GM12875 (cell line): ENCODE data around the gene SLC39A13.

Experiments
- H3K4me3 ChIP-seq: one replicate; pipeline ENCODE4 v1.5.1; 2011; ENCODE audit warnings: low read depth, low read length, control low read depth
- CTCF ChIP-seq: IDR thresholded peaks from 2 replicates; pipeline ENCODE4 v1.5.1; 2011; ENCODE audit warnings: low read depth, mild to moderate bottlenecking, control low read depth, inconsistent platforms, low read length, moderate library complexity, borderline replicate concordance; ENCODE audit not compliant: insufficient read depth

SLC39A13 gene

GRCh38 chr11:47403135-47403534, 5.3 kb upstream of the SLC39A13 start:
- TF ChIP-seq CTCF: no peak
- H3K4me3 ChIP-seq: no peak overlapping the region

GRCh38 chr11:47403571-47403970, 4.8 kb upstream of the SLC39A13 start:
- H3K4me3 ChIP-seq: no peak overlapping the region
- TF ChIP-seq CTCF: no peak

GRCh38 chr11:47406896-47407745, 1.3 kb upstream of the SLC39A13 start:
- TF ChIP-seq CTCF: no peak

DNA sequence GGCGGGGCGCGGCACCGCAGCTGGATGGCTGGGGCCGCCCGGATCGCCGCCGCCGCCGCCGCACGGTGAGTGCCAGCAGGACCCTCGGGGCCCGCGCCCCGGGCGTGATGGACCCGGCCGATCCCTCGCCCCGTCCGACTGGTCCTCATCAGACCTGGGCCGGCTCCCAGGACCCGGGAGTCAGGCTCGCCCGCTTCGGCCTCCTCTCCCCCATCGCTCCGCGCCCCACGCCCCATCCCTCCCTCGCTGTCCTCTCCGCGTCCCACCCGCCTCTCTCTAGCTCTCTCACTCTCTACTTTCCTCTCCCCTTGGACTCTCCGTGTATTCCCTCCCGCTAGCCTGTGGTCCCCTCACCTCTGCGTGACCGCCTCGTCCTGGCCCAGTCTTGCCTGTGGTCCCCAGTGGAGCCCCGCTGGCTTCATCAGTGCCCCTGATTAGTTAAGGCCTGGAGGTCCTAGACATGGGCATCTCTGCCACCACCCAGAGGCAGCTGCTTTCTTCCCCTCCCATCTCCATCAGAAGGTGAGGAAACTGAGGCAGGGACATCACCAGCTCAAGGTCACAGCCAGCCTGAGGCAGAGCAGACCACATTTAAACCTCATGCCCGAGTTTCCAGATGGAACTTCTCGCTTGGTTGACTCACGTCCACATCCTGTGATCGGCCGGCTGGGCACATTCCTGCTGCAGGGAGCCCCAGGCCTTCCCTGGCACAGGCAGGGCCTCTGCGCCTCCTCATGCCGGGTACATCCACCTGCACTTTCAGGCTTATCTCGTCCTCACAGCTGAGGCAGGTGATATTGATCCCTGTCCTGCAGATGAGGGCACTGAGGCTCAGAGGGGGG, 429 bp downstream of the SLC39A13 start:
- H3K4me3 ChIP-seq: peak overlapping the region; percentile 84
- no peak for TF ChIP-seq CTCF

More at GRCh38 chr11:47406896-47407745, 1.3 kb upstream of the SLC39A13 start:
- H3K4me3 ChIP-seq: peak overlapping the region; percentile 84

GRCh38 chr11:47409440-47410369, 1.3 kb downstream of the SLC39A13 start:
- no peak overlapping the region for H3K4me3 ChIP-seq
- TF ChIP-seq CTCF: no peak

DNA sequence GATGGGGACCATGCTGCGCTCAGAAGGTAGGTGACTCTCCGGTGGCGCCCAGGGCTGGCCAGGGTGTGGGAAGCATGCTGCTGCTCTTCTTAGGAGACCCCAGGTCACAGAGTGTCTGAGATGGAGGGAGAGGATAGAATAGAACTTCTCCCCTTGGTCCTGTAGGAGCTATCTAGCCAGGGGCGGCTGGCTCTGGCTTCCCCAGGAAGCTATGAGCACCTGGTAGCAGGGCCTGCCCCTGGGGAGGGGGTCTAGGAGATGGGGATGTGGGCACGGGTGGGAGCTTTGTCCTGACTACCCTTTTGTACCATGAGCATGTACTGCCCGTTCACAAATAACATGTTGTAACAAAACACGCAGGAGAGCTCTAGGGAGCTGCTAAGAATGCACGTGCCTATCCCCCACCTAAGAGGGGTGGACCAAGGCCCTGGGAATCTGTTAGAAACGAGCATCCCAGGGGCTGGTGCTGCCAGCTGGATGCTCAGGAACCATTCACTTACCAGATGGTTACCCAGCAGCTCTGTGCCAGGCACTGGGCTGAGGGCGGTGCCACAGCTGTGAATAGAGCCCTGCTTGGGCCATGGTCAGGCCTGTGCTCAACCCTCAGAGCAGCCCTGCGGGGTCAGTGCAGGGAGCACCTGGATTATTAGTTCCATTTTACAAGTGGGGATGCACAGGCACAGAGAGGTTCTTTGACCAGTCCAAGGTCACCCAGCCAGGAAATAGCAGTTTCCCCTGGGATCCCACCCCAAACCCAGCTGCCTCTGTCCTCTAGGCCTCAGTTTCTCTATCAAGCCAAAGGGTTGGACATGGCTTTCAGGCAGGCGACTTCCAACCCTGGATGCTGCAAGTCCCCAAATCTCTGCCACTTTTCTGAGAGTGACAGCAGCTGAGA, 2.2 kb downstream of the SLC39A13 start:
- TF ChIP-seq CTCF: no peak
- no peak overlapping the region for H3K4me3 ChIP-seq
